Measurements from ENCODE around the gene ITPK1. TPM values are rescaled to one million over a fixed set of nuclear protein-coding genes. Genes with fewer than 3 reads are reported as not detected.

Gene ITPK1
- total and polyA plus RNA-seq, 2 donors (not counting 3 experiments of a cell fraction or from before 2014, with no cell fraction given): 39.6 to 51.8 TPM

- Histone ChIP-seq H3K27me3 (ENCODE audit: control insufficient read depth in 2 of 2, insufficient read depth in 2 of 2, low read length in 2 of 2) (no peaks in the 10 kb centered on the region), H3K9me1 (replicated peaks; ENCODE audit: control insufficient read depth, extremely low read depth, insufficient read depth, low read length) (no peaks in the 10 kb centered on the region), H3K9me3 (replicated peaks; ENCODE audit: control insufficient read depth, insufficient read depth, low read length) (no peaks in the 10 kb centered on the region), H3K4me2 (ENCODE audit: insufficient read depth, low read length) (no peak overlapping the region), H3K4me1 (ENCODE audit: control insufficient read depth, extremely low read depth, insufficient read depth, low read length) (no peaks in the 10 kb centered on the region), H3K36me3 (ENCODE audit: control insufficient read depth in 2 of 2, extremely low read depth in 1 of 2, insufficient read depth in 2 of 2, low read length in 2 of 2) (no peaks in the 10 kb centered on the region), H3K9ac (replicated peaks; ENCODE audit: extremely low read depth, insufficient read depth, low read length) (no peak overlapping the region), H3K79me2 (ENCODE audit: control insufficient read depth, insufficient read depth, low read length) (no peaks in the 10 kb centered on the region), H4K20me1 (replicated peaks; ENCODE audit: control insufficient read depth, extremely low read depth, insufficient read depth, low read length) (no peaks in the 10 kb centered on the region), H2AFZ (ENCODE audit: low read depth, low read length) (no peak overlapping the region), H3K4me3 (replicated peaks in 1 of 3; ENCODE audit: insufficient read depth in 1 of 3, low read depth in 1 of 3, low read length in 3 of 3) (no peak overlapping the region), H3K27ac (ENCODE audit: insufficient read depth, low read depth, low read length) (no peak overlapping the region)
- intact Hi-C loops (cut with micrococcal nuclease): no loop called here
- ChIA-PET POLR2A (no interaction called here), CTCF (no interaction called here)
- dilution Hi-C loops (cut with MboI; ENCODE audit: extremely low pct_ligation_motif_present, low sequenced_read_pairs): no loop called here
- BruUV-seq (replicated peaks): no TSS peak
- DNase-seq (ENCODE audit: low read depth, low spot score): no peak
- TF ChIP-seq GATA2 (IDR thresholded peaks at IDR 0.05; ENCODE audit: insufficient read depth, insufficient read length, low read depth, low read length) (no peak), MYC (IDR thresholded peaks at IDR 0.05; ENCODE audit: low read depth, low read length) (no peak), JUN (IDR thresholded peaks at IDR 0.05; ENCODE audit: borderline replicate concordance, insufficient read depth, insufficient read length, low read depth) (no peak), EZH2 (IDR thresholded peaks at IDR 0.05; ENCODE audit: borderline replicate concordance, low read depth, low read length, severe bottlenecking) (no peak), POLR2AphosphoS5 (IDR thresholded peaks at IDR 0.05; ENCODE audit: insufficient read depth, low read depth, low read length) (no peak), CTCF (IDR thresholded peaks at IDR 0.05; ENCODE audit: extremely low read depth in 1 of 2, insufficient read depth in 1 of 2, low read depth in 1 of 2, low read length in 2 of 2) (no peak), POLR2A (IDR thresholded peaks at IDR 0.05; ENCODE audit: low read depth, low read length) (no peak)
- TF ChIP-seq, protein P1, sequence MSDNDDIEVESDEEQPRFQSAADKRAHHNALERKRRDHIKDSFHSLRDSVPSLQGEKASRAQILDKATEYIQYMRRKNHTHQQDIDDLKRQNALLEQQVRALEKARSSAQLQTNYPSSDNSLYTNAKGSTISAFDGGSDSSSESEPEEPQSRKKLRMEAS (IDR thresholded peaks at IDR 0.05; ENCODE audit: insufficient read depth, insufficient read length): no peak
- FAIRE-seq: no peak
These were observed 29.8 kb downstream of the ITPK1 start for GRCh38 chr14:93085911-93086310.
